Astrocyte (in vitro differentiated cells and primary cell): ENCODE measurements around the gene SUSD6. TPM values are rescaled to one million over a fixed set of nuclear protein-coding genes. Genes with fewer than 3 reads are reported as not detected.

Experiments used
- DNase-seq: peaks from one replicate; pipeline ENCODE4 v3.0.0-alpha.2; 2010; ENCODE audit warnings: low read depth
- FAIRE-seq: peaks from 2 replicates; lab custom pipeline; 2011; peaks lifted over from hg19 to GRCh38; lab: Jason Lieb, UNC
- H2AFZ ChIP-seq: 2 replicates; pipeline ENCODE4 v1.6.0; 2012; ENCODE audit warnings: low read depth, low read length, inconsistent platforms
- H3K27ac ChIP-seq: 2 replicates; pipeline ENCODE4 v1.5.1; 2011; ENCODE audit warnings: low read depth, low read length, inconsistent platforms
- H3K27me3 ChIP-seq: 2 replicates; pipeline ENCODE4 v1.6.0; 2011; ENCODE audit warnings: low read length, inconsistent platforms; ENCODE audit not compliant: insufficient read depth
- H3K36me3 ChIP-seq: 2 replicates; pipeline ENCODE4 v1.5.1; 2011; ENCODE audit warnings: low read length, inconsistent platforms; ENCODE audit not compliant: insufficient read depth
- H3K4me1 ChIP-seq: 2 replicates; pipeline ENCODE4 v1.5.1; 2011; ENCODE audit warnings: low read length, inconsistent platforms; ENCODE audit not compliant: insufficient read depth
- H3K4me2 ChIP-seq: 2 replicates; pipeline ENCODE4 v1.6.0; 2012; ENCODE audit warnings: low read length, inconsistent platforms
- H3K4me3 ChIP-seq: 2 replicates; pipeline ENCODE4 v1.5.1; 2011; ENCODE audit warnings: low read depth, mild to moderate bottlenecking, low read length, inconsistent platforms; ENCODE audit not compliant: insufficient read depth
- H3K79me2 ChIP-seq: 2 replicates; pipeline ENCODE4 v1.6.0; 2012; ENCODE audit warnings: mild to moderate bottlenecking, low read length, inconsistent platforms; ENCODE audit not compliant: insufficient read depth
- H3K9ac ChIP-seq: 2 replicates; pipeline ENCODE4 v1.6.0; 2012; ENCODE audit warnings: mild to moderate bottlenecking, low read length, inconsistent platforms
- H3K9me3 ChIP-seq: 2 replicates; pipeline ENCODE4 v1.5.1; 2012; ENCODE audit warnings: low read depth, mild to moderate bottlenecking, low read length, inconsistent platforms; ENCODE audit not compliant: insufficient read depth
- H4K20me1 ChIP-seq: 2 replicates; pipeline ENCODE4 v1.6.0; 2012; ENCODE audit warnings: low read length, inconsistent platforms; ENCODE audit not compliant: insufficient read depth
- H3K27ac Mint-ChIP-seq: one replicate; pipeline ENCODE4 v1.8.0; 2021; ENCODE audit warnings: mild to moderate bottlenecking, mixed read lengths; ENCODE audit not compliant: unreplicated experiment
- H3K27me3 Mint-ChIP-seq: one replicate; pipeline ENCODE4 v1.8.0; 2021; ENCODE audit warnings: low read depth, mixed read lengths; ENCODE audit not compliant: unreplicated experiment
- H3K36me3 Mint-ChIP-seq: one replicate; pipeline ENCODE4 v1.8.0; 2021; ENCODE audit warnings: low read depth, mixed read lengths; ENCODE audit not compliant: unreplicated experiment
- H3K4me1 Mint-ChIP-seq: one replicate; pipeline ENCODE4 v1.8.0; 2021; ENCODE audit warnings: low read depth, mixed read lengths; ENCODE audit not compliant: unreplicated experiment
- H3K4me3 Mint-ChIP-seq: one replicate; pipeline ENCODE4 v1.8.0; 2021; ENCODE audit warnings: mild to moderate bottlenecking, moderate library complexity, mixed read lengths; ENCODE audit not compliant: unreplicated experiment
- H3K9me3 Mint-ChIP-seq: one replicate; pipeline ENCODE4 v1.8.0; 2021; ENCODE audit warnings: mild to moderate bottlenecking, mixed read lengths; ENCODE audit not compliant: unreplicated experiment
- EZH2 ChIP-seq: IDR thresholded peaks from 2 replicates; pipeline ENCODE4 v1.6.1; 2012; ENCODE audit warnings: mild to moderate bottlenecking, low read length, inconsistent platforms; ENCODE audit not compliant: insufficient read depth
- total RNA-seq: library from RNA; stranded (reverse); gene quantifications from 2 replicates; pipeline ENCODE4 v1.2.1, GENCODE V29; 2021
- TF ChIP-seq, protein P1 (sequence below): IDR thresholded peaks from 2 replicates; pipeline ENCODE4 v1.5.1; 2011; ENCODE audit warnings: low read depth, mild to moderate bottlenecking, inconsistent platforms, low read length, moderate library complexity; ENCODE audit not compliant: insufficient read depth

Gene SUSD6
- total RNA-seq, 1 donor from 2014 or later: 25.6 TPM

DNA sequence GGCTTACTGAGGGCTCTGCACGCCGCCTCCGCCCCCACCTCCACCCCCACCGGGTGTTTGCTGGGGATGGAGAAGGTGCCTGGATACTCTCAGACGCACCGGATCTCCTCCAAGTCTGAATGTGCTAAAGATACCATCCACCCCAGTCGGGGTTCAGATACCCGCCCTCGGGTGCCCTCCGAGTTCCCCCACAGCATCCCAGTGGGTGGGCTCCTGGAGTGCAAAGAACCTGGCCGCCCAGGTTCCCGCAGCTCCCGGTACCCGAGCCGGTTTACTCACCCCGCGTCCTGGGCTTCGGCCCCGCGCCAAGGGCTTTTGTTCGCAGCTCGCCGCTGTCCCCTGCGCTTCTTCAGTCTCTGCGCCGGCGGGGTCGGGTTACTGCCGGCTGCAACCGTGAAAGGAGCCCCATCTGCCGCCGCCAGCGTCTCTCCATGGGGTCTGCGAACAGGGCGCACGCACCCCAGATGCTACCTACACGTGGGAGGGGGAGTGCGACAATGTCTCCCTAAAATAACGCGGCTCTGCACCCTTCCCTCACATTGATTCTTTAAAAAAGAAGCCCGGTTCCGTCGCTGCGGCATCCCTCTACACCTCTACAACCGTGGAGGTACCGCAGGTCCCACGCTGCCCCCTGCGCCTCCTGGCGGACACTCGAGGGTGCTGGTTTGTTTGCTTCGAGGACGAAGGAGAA lies 37.0 kb upstream of the SUSD6 start, which contains the start of gene CCDC177:
CCDC177 (minus strand) TSS at position 609 of the 691 bp plus-strand sequence. CDS start 1,249 bp downstream, outside the sequence.
- Mint-ChIP-seq H3K27ac (peak within 1 kb of the TSS; percentile 49), H3K4me1 (peaks cover 3% of the 10 kb centered on the region), H3K36me3 (no peaks in the 10 kb centered on the region), H3K27me3 (peaks cover 55% of the 10 kb centered on the region), H3K4me3 (peak within 1 kb of the TSS; percentile 77), H3K9me3 (peaks cover 2% of the 10 kb centered on the region)
- no peaks in the 10 kb centered on the region for H3K36me3 ChIP-seq
- no peak within 1 kb of the TSS for H3K27ac ChIP-seq
- peaks cover 50% of the 10 kb centered on the region for H3K27me3 ChIP-seq
- TF ChIP-seq, protein P1, sequence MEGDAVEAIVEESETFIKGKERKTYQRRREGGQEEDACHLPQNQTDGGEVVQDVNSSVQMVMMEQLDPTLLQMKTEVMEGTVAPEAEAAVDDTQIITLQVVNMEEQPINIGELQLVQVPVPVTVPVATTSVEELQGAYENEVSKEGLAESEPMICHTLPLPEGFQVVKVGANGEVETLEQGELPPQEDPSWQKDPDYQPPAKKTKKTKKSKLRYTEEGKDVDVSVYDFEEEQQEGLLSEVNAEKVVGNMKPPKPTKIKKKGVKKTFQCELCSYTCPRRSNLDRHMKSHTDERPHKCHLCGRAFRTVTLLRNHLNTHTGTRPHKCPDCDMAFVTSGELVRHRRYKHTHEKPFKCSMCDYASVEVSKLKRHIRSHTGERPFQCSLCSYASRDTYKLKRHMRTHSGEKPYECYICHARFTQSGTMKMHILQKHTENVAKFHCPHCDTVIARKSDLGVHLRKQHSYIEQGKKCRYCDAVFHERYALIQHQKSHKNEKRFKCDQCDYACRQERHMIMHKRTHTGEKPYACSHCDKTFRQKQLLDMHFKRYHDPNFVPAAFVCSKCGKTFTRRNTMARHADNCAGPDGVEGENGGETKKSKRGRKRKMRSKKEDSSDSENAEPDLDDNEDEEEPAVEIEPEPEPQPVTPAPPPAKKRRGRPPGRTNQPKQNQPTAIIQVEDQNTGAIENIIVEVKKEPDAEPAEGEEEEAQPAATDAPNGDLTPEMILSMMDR: peak; percentile 88
- peak; percentile 39 for TF ChIP-seq EZH2
- FAIRE-seq (no peak), DNase-seq (no peak)
- peaks cover 3% of the 10 kb centered on the region for H3K4me1 ChIP-seq
- peak within 1 kb of the TSS; percentile 51 for H3K4me3 ChIP-seq
- H3K4me2 ChIP-seq: peak within 1 kb of the TSS; percentile 91
- H4K20me1 ChIP-seq: no peaks in the 10 kb centered on the region
- H3K9me3 ChIP-seq: no peaks in the 10 kb centered on the region
- no peaks in the 10 kb centered on the region for H3K79me2 ChIP-seq
- peak within 1 kb of the TSS; percentile 90 for H2AFZ ChIP-seq
- no peak within 1 kb of the TSS for H3K9ac ChIP-seq

DNA sequence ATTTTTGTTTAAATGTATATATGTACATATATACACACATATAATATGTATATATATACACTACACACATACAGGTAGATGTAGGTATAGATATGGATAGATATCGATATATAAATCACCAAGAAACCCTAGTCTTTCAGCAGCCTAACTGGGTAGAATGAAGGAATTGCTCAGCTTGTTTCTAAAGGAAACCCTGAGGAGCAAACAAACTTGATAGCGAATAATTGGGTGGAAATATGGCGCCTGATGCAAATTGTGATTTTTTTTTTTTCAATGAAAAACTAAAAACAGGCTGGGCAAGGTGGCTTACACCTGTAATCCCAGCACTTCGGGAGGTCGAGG lies 36.5 kb upstream of the SUSD6 start:
- Mint-ChIP-seq H3K36me3 (no peaks in the 10 kb centered on the region), H3K4me3 (peak overlapping the region; percentile 77), H3K27ac (no peak overlapping the region), H3K27me3 (peaks cover 53% of the 10 kb centered on the region), H3K4me1 (peaks cover 3% of the 10 kb centered on the region), H3K9me3 (peaks cover 2% of the 10 kb centered on the region)
- Histone ChIP-seq H3K4me3 (no peak overlapping the region), H3K4me2 (peak overlapping the region; percentile 91), H2AFZ (peak overlapping the region; percentile 90), H3K4me1 (peaks cover 8% of the 10 kb centered on the region), H3K79me2 (no peaks in the 10 kb centered on the region), H3K27me3 (peaks cover 45% of the 10 kb centered on the region), H4K20me1 (no peaks in the 10 kb centered on the region), H3K27ac (no peak overlapping the region), H3K9ac (no peak overlapping the region), H3K36me3 (no peaks in the 10 kb centered on the region), H3K9me3 (no peaks in the 10 kb centered on the region)
- no peak for DNase-seq
- TF ChIP-seq, protein P1: no peak
- no peak for TF ChIP-seq EZH2
- no peak for FAIRE-seq

DNA sequence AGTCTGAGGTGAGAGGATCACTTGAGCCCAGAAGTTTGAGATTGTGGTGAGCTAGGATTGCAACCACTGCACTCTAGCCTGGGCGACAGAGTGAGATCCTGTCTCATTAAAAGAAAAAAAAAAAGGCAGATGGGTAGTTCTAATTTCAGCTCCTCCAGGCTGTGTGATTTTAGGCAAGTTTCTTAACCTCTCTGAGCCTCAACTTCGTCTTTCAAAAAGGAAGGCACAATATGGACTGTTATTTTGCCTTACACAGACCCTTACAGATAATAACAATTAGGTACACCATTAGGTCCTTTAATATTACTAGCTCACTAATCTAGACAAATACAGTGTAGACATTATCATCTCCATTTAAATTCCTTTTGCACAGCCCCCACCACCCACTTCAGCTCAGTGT lies 31.9 kb upstream of the SUSD6 start:
- H3K27ac ChIP-seq: no peak overlapping the region
- FAIRE-seq: no peak
- H3K9ac ChIP-seq: no peak overlapping the region
- H3K9me3 ChIP-seq: no peaks in the 10 kb centered on the region
- no peaks in the 10 kb centered on the region for H3K36me3 ChIP-seq
- no peak overlapping the region for H2AFZ ChIP-seq
- no peak for TF ChIP-seq EZH2
- TF ChIP-seq, protein P1: no peak
- no peak for DNase-seq
- Mint-ChIP-seq H3K4me3 (no peak overlapping the region), H3K4me1 (peaks cover 3% of the 10 kb centered on the region), H3K27ac (no peak overlapping the region), H3K36me3 (no peaks in the 10 kb centered on the region), H3K9me3 (peaks cover 3% of the 10 kb centered on the region), H3K27me3 (peaks cover 29% of the 10 kb centered on the region)
- no peak overlapping the region for H3K4me3 ChIP-seq
- no peaks in the 10 kb centered on the region for H3K79me2 ChIP-seq
- H3K4me1 ChIP-seq: peaks cover 6% of the 10 kb centered on the region
- H3K27me3 ChIP-seq: peaks cover 18% of the 10 kb centered on the region
- no peaks in the 10 kb centered on the region for H4K20me1 ChIP-seq
- H3K4me2 ChIP-seq: no peak overlapping the region
